ENCODE data around the gene AUTS2.

Gene AUTS2

DNA sequence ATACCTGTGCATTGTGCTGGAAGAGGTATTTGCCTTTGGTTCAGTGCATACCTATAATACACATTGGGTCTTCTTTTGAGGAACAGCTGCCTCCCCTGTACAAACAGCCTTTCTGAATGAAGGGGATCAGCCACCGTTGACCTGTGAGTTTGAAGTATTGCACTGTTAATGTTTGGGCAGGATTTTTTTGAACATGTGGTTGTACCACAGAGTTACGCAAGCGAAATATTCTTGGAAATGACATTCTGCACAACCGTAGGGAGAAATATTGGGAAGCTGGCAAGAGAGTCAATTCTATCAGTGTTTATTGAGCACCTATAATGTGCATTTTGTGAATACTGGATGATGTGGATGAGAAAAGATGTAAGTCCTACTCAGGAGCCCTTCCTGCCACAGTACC, 270.6 kb downstream of the AUTS2 start:
- TF ChIP-seq, protein P1, sequence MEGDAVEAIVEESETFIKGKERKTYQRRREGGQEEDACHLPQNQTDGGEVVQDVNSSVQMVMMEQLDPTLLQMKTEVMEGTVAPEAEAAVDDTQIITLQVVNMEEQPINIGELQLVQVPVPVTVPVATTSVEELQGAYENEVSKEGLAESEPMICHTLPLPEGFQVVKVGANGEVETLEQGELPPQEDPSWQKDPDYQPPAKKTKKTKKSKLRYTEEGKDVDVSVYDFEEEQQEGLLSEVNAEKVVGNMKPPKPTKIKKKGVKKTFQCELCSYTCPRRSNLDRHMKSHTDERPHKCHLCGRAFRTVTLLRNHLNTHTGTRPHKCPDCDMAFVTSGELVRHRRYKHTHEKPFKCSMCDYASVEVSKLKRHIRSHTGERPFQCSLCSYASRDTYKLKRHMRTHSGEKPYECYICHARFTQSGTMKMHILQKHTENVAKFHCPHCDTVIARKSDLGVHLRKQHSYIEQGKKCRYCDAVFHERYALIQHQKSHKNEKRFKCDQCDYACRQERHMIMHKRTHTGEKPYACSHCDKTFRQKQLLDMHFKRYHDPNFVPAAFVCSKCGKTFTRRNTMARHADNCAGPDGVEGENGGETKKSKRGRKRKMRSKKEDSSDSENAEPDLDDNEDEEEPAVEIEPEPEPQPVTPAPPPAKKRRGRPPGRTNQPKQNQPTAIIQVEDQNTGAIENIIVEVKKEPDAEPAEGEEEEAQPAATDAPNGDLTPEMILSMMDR (IDR thresholded peaks at IDR 0.05; ENCODE audit: low read length): no peak
- no peak for TF ChIP-seq EZH2 (IDR thresholded peaks at IDR 0.05; ENCODE audit: borderline replicate concordance, low read length)
- H2AFZ ChIP-seq (ENCODE audit: low read length): no peak overlapping the region
- H3K9me2 ChIP-seq (ENCODE audit: low read depth, low read length): no peaks in the 10 kb centered on the region
- no peaks in the 10 kb centered on the region for H3K9me3 ChIP-seq (ENCODE audit: low read length)
- no peak overlapping the region for H3K27ac ChIP-seq (ENCODE audit: low read depth, low read length, poor library complexity, severe bottlenecking)
- H3F3A ChIP-seq (ENCODE audit: insufficient read depth, low read length): no peaks in the 10 kb centered on the region
- no peak overlapping the region for H3K4me3 ChIP-seq (ENCODE audit: low read depth, low read length, poor library complexity, severe bottlenecking)
- H3K4me1 ChIP-seq (ENCODE audit: insufficient read depth, low read length, severe bottlenecking): peaks cover 48% of the 10 kb centered on the region
- H3K9ac ChIP-seq (ENCODE audit: low read length): no peak overlapping the region
- H3K4me2 ChIP-seq (ENCODE audit: low read length): no peak overlapping the region
- H3K27me3 ChIP-seq (ENCODE audit: insufficient read depth, low read length): no peaks in the 10 kb centered on the region
- peaks cover 72% of the 10 kb centered on the region for H3K79me2 ChIP-seq (ENCODE audit: insufficient read depth, low read length)
- no peaks in the 10 kb centered on the region for H4K20me1 ChIP-seq (ENCODE audit: insufficient read depth, low read length)
- H3K36me3 ChIP-seq (ENCODE audit: insufficient read depth, low read length): no peaks in the 10 kb centered on the region

DNA sequence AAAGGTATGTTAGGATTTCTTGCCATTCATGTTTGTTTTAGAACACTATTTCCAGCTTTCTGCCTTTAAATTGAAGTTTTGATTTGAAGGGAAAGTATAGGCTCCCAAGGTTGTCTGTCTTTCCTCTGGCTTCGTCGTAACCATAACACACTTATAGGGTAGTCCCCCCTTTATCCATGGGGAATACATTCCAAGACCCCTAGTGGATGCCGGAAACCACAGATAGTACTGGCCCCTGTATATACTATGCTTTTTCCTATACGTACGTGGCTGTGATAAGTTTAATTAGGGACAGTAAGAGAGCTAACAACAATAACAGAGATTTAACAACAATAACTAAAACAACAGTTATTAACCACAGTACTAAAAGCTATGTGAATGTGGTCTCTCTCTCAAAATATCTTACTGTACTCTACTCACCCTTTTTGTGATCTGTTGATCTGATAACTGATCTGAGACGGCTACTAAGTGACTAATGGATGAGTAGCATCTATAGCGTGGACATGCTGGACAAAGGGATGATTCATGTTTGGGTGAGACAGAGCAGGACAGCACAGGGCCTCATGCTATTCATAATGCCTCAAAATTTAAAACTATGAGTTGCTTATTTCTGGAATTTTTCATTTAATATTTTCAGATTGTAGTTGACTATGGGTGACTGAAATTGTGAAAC, 273.1 kb downstream of the AUTS2 start:
- Histone ChIP-seq H3K9ac (ENCODE audit: low read length) (no peak overlapping the region; the same call in 1 of the 2 replicates), H4K20me1 (ENCODE audit: insufficient read depth, low read length) (no peaks in the 10 kb centered on the region), H3K9me3 (ENCODE audit: low read length) (no peaks in the 10 kb centered on the region), H3K9me2 (ENCODE audit: low read depth, low read length) (no peaks in the 10 kb centered on the region), H3K4me2 (ENCODE audit: low read length) (peak overlapping the region; percentile 34; the same call in 1 of the 2 replicates), H3K27ac (ENCODE audit: low read depth, low read length, poor library complexity, severe bottlenecking) (peak overlapping the region; percentile 67), H3K4me1 (ENCODE audit: insufficient read depth, low read length, severe bottlenecking) (peaks cover 38% of the 10 kb centered on the region), H3K27me3 (ENCODE audit: insufficient read depth, low read length) (no peaks in the 10 kb centered on the region), H3F3A (ENCODE audit: insufficient read depth, low read length) (no peaks in the 10 kb centered on the region), H3K79me2 (ENCODE audit: insufficient read depth, low read length) (peaks cover 75% of the 10 kb centered on the region), H2AFZ (ENCODE audit: low read length) (no peak overlapping the region), H3K4me3 (ENCODE audit: low read depth, low read length, poor library complexity, severe bottlenecking) (no peak overlapping the region), H3K36me3 (ENCODE audit: insufficient read depth, low read length) (no peaks in the 10 kb centered on the region)
- TF ChIP-seq, protein P1 (IDR thresholded peaks at IDR 0.05; ENCODE audit: low read length): no peak
- no peak for TF ChIP-seq EZH2 (IDR thresholded peaks at IDR 0.05; ENCODE audit: borderline replicate concordance, low read length)

DNA sequence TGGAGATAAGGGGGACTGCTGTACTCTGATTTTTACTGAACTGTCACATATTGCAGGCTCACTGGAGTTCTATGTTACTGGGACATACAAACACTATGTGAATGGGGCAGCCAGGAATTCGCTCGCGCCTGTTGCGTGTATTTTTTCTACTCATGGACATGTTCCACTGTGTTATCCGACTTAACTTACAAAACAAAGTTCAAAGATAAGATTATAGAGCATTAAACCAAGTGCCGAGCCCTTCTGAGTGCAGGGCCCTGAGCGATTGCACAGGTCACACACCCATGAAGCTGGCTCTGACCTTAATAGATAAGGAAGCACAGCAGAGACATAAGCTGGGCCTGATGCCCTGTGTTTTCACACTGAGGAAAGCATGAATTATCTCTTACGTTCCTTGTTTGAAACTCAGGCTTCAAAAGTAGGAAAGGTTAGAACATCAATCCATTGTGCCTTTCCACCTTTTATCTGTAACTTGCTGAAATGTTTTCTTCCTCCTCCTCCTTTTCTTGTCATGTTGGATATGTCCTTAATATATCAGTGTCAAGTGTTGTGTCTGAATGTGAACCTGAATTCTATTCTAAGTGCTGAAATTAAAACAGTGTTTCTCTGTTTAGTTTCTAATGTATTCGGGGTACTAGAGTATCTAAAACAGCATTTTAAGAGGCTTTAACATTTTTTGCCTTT, 273.8 kb downstream of the AUTS2 start:
- Histone ChIP-seq H3K79me2 (ENCODE audit: insufficient read depth, low read length) (peaks cover 80% of the 10 kb centered on the region), H3K27ac (ENCODE audit: low read depth, low read length, poor library complexity, severe bottlenecking) (peak overlapping the region; percentile 67), H2AFZ (ENCODE audit: low read length) (no peak overlapping the region), H3K4me2 (ENCODE audit: low read length) (peak overlapping the region; percentile 34; the same call in 1 of the 2 replicates), H3K4me3 (ENCODE audit: low read depth, low read length, poor library complexity, severe bottlenecking) (no peak overlapping the region), H3K9ac (ENCODE audit: low read length) (peak overlapping the region; percentile 43), H4K20me1 (ENCODE audit: insufficient read depth, low read length) (no peaks in the 10 kb centered on the region), H3F3A (ENCODE audit: insufficient read depth, low read length) (no peaks in the 10 kb centered on the region), H3K4me1 (ENCODE audit: insufficient read depth, low read length, severe bottlenecking) (peaks cover 44% of the 10 kb centered on the region), H3K27me3 (ENCODE audit: insufficient read depth, low read length) (no peaks in the 10 kb centered on the region), H3K9me2 (ENCODE audit: low read depth, low read length) (no peaks in the 10 kb centered on the region), H3K9me3 (ENCODE audit: low read length) (no peaks in the 10 kb centered on the region), H3K36me3 (ENCODE audit: insufficient read depth, low read length) (no peaks in the 10 kb centered on the region)
- TF ChIP-seq EZH2 (IDR thresholded peaks at IDR 0.05; ENCODE audit: borderline replicate concordance, low read length): no peak
- TF ChIP-seq, protein P1 (IDR thresholded peaks at IDR 0.05; ENCODE audit: low read length): no peak

Measured in OCI-LY1 (cell line).